NT2/D1 (cell line): Measurements from ENCODE around the gene DMD.

Source experiments
- SUZ12 ChIP-seq: IDR thresholded peaks from 2 replicates; pipeline ENCODE4 v1.6.1; 2011; ENCODE audit not compliant: insufficient read length, insufficient read depth; ENCODE audit errors: extremely low read depth
- ZNF274 ChIP-seq: IDR thresholded peaks from 2 replicates; pipeline ENCODE4 v1.6.1; 2011; ENCODE audit warnings: mild to moderate bottlenecking, low read depth, low read length

DNA sequence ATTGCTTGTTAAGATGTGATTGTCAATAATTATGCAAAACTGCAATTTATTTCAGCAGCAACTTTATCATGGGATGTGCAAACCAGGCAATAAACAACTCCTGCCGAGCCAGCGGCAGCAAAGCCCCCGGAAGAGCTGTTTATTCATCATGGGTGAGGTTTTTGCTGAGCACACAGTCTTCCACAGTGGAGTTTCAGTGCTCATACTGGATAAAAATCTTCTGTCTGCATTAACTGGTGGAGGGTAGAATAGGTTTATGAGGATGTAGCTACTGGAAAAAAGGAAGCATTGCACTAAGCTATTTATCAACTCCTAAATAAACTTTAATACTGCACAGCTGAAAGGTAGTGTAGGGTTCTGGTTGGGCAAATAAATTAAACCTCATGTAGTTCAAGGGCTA is 1582.2 kb downstream of the DMD start:
- TF ChIP-seq ZNF274, result no peak
- TF ChIP-seq SUZ12, result no peak
